HEK293T (cell line): ENCODE data around the gene METTL5.

ENCODE experiments used
- CTCF ChIA-PET: fragments of 350-600 bp; formaldehyde crosslinking; extraction: SDS; loops from one replicate; lab custom pipeline; 2021; ENCODE audit warnings: antibody characterized with exemption, inconsistent platforms; lab: Yijun Ruan, JAX
- POLR2A ChIA-PET: fragments of 350-600 bp; formaldehyde crosslinking; extraction: SDS; loops from one replicate; lab custom pipeline; 2020; ENCODE audit warnings: antibody characterized with exemption, inconsistent platforms; lab: Yijun Ruan, JAX
- DNase-seq: peaks from one replicate; pipeline ENCODE4 v3.0.0; 2012; ENCODE audit warnings: mixed read lengths; ENCODE audit errors: extremely low spot score
- ARNT ChIP-seq: fragments of 450-650 bp; IDR thresholded peaks from 2 replicates; pipeline ENCODE4 v1.6.1; 2017; ENCODE audit warnings: mild to moderate bottlenecking
- BHLHE40 ChIP-seq: fragments of 450-650 bp; IDR thresholded peaks from 2 replicates; pipeline ENCODE4 v1.6.1; 2016; ENCODE audit warnings: mild to moderate bottlenecking, moderate library complexity, borderline replicate concordance
- CTBP1 ChIP-seq: fragments of 450-650 bp; IDR thresholded peaks from 2 replicates; pipeline ENCODE4 v1.6.1; 2016; ENCODE audit warnings: borderline replicate concordance
- ELF4 ChIP-seq: fragments of 450-650 bp; IDR thresholded peaks from 2 replicates; pipeline ENCODE4 v1.6.1; 2017; ENCODE audit warnings: antibody characterized with exemption
- FOXA1 ChIP-seq: fragments of 450-650 bp; IDR thresholded peaks from 2 replicates; pipeline ENCODE4 v1.6.1; 2016; ENCODE audit warnings: mild to moderate bottlenecking
- FOXK2 ChIP-seq: fragments of 450-650 bp; IDR thresholded peaks from 2 replicates; pipeline ENCODE4 v1.6.1; 2016; ENCODE audit warnings: mild to moderate bottlenecking
- FOXM1 ChIP-seq: fragments of 450-650 bp; IDR thresholded peaks from 2 replicates; pipeline ENCODE4 v1.6.1; 2017; ENCODE audit warnings: mild to moderate bottlenecking, borderline replicate concordance
- HDGF ChIP-seq: fragments of 450-650 bp; IDR thresholded peaks from 2 replicates; pipeline ENCODE4 v1.6.1; 2017; ENCODE audit warnings: antibody characterized with exemption, borderline replicate concordance
- L3MBTL2 ChIP-seq: fragments of 450-650 bp; conservative IDR thresholded peaks from 2 replicates; pipeline ENCODE4 v1.6.1; 2016; ENCODE audit warnings: mild to moderate bottlenecking
- LEF1 ChIP-seq: fragments of 450-650 bp; IDR thresholded peaks from 2 replicates; pipeline ENCODE4 v1.6.1; 2017; ENCODE audit warnings: mild to moderate bottlenecking, borderline replicate concordance
- NFRKB ChIP-seq: fragments of 450-650 bp; IDR thresholded peaks from 2 replicates; pipeline ENCODE4 v1.6.1; 2016; ENCODE audit warnings: mild to moderate bottlenecking, moderate library complexity
- PKNOX1 ChIP-seq: fragments of 450-650 bp; IDR thresholded peaks from 2 replicates; pipeline ENCODE4 v1.6.1; 2016
- SP1 ChIP-seq: fragments of 450-650 bp; IDR thresholded peaks from 2 replicates; pipeline ENCODE4 v1.6.1; 2017
- SUZ12 ChIP-seq: fragments of 450-650 bp; IDR thresholded peaks from 2 replicates; pipeline ENCODE4 v1.6.1; 2016; ENCODE audit warnings: mild to moderate bottlenecking
- TARDBP ChIP-seq: fragments of 450-650 bp; IDR thresholded peaks from 2 replicates; pipeline ENCODE4 v1.6.1; 2016
- ZNF384 ChIP-seq: fragments of 450-650 bp; IDR thresholded peaks from 2 replicates; pipeline ENCODE4 v1.6.1; 2016

METTL5 gene

GRCh38 chr2:169772651-169773050, 52.1 kb downstream of the METTL5 start:
- ChIA-PET POLR2A (no interaction called here), CTCF (no interaction called here)
- TF ChIP-seq L3MBTL2 = no peak
- TF ChIP-seq PKNOX1 = peak; percentile 54
- no peak for TF ChIP-seq CTBP1
- DNase-seq = no peak

GRCh38 chr2:169771612-169772011, 53.1 kb downstream of the METTL5 start:
- ChIA-PET POLR2A (no interaction called here), CTCF (no interaction called here)
- DNase-seq = no peak
- TF ChIP-seq CTBP1 = no peak
- TF ChIP-seq ELF4 = no peak
- no peak for TF ChIP-seq FOXM1
- TF ChIP-seq HDGF = no peak
- no peak for TF ChIP-seq NFRKB
- no peak for TF ChIP-seq SP1
- no peak for TF ChIP-seq SUZ12
- TF ChIP-seq FOXA1 = no peak
- TF ChIP-seq TARDBP = no peak
- TF ChIP-seq ARNT = no peak
- no peak for TF ChIP-seq LEF1
- no peak for TF ChIP-seq L3MBTL2
- no peak for TF ChIP-seq PKNOX1
- no peak for TF ChIP-seq ZNF384
- no peak for TF ChIP-seq FOXK2
- TF ChIP-seq BHLHE40 = no peak

GRCh38 chr2:169771021-169771420, 53.7 kb downstream of the METTL5 start:
- ChIA-PET POLR2A (no interaction called here), CTCF (no interaction called here)
- TF ChIP-seq FOXM1 = no peak
- TF ChIP-seq FOXA1 = no peak
- no peak for TF ChIP-seq SUZ12
- TF ChIP-seq ELF4 = no peak
- no peak for TF ChIP-seq ZNF384
- TF ChIP-seq TARDBP = no peak
- no peak for TF ChIP-seq HDGF
- TF ChIP-seq SP1 = no peak
- TF ChIP-seq L3MBTL2 = no peak
- no peak for TF ChIP-seq NFRKB
- no peak for TF ChIP-seq CTBP1
- TF ChIP-seq ARNT = no peak
- no peak for DNase-seq

- no peak for TF ChIP-seq ARNT
- no peak for TF ChIP-seq SP1
- no peak for TF ChIP-seq TARDBP
- TF ChIP-seq ELF4 = no peak
- TF ChIP-seq ZNF384 = no peak
- TF ChIP-seq FOXM1 = no peak
- TF ChIP-seq FOXA1 = no peak
- TF ChIP-seq SUZ12 = no peak
- no peak for TF ChIP-seq CTBP1
- TF ChIP-seq PKNOX1 = no peak
- TF ChIP-seq HDGF = no peak
- TF ChIP-seq L3MBTL2 = no peak
- TF ChIP-seq FOXK2 = no peak
- TF ChIP-seq LEF1 = no peak
- TF ChIP-seq BHLHE40 = no peak
- no peak for TF ChIP-seq NFRKB
- ChIA-PET CTCF (no interaction called here), POLR2A (no interaction called here)
- DNase-seq = no peak
Measured at GRCh38 chr2:169768262-169768995, 56.3 kb downstream of the METTL5 start.

- DNase-seq = peak; percentile 42
Measured at GRCh38 chr2:169767243-169767888, 57.3 kb downstream of the METTL5 start.

GRCh38 chr2:169765523-169765922, 59.2 kb downstream of the METTL5 start:
- ChIA-PET POLR2A (no interaction called here), CTCF (interaction anchor here (0.7 kb wide), 1 partner anchor 21 kb away, joined by 3 read pairs; no protein-coding TSS in a partner anchor)
- DNase-seq = no peak
- TF ChIP-seq FOXM1 (no peak), HDGF (no peak), CTBP1 (no peak), LEF1 (no peak), ZNF384 (no peak), ARNT (no peak), SP1 (no peak), FOXK2 (no peak), PKNOX1 (no peak), NFRKB (no peak), ELF4 (no peak), TARDBP (no peak), L3MBTL2 (no peak), BHLHE40 (no peak)

More at GRCh38 chr2:169767243-169767888, 57.3 kb downstream of the METTL5 start:
- TF ChIP-seq SUZ12 = no peak
- TF ChIP-seq NFRKB = no peak
- no peak for TF ChIP-seq SP1
- CTCF ChIA-PET = no interaction called here
- POLR2A ChIA-PET = no interaction called here
